DND-41 (cell line): ENCODE measurements around the gene SLK.
A peak's percentile ranks its signal among the peaks of the same experiment; 100 is the strongest.

ENCODE experiments used
- ATAC-seq: fragments of 200-7000 bp; cut with Tn5 transposase; 3 replicates; pipeline ENCODE4 v1.9.1; 2021; ENCODE audit warnings: low read depth; ENCODE audit not compliant: insufficient read depth
- DNase-seq: peaks from one replicate; pipeline ENCODE4 v3.0.0-alpha.2; 2020
- H2AFZ ChIP-seq: 2 replicates; pipeline ENCODE4 v1.6.0; 2012; ENCODE audit warnings: low read depth, low read length
- H3K27ac ChIP-seq: 2 replicates; pipeline ENCODE4 v1.5.1; 2012; ENCODE audit warnings: low read length, inconsistent platforms
- H3K27me3 ChIP-seq: fragments of 200-600 bp; sonication (generic); 2 replicates; pipeline ENCODE4 v1.6.0; 2012; ENCODE audit warnings: low read length, mild to moderate bottlenecking, inconsistent platforms; ENCODE audit not compliant: insufficient read depth, poor library complexity
- H3K36me3 ChIP-seq: 2 replicates; pipeline ENCODE4 v1.5.1; 2012; ENCODE audit warnings: low read length, inconsistent platforms; ENCODE audit not compliant: insufficient read depth
- H3K4me1 ChIP-seq: 2 replicates; pipeline ENCODE4 v1.5.1; 2012; ENCODE audit warnings: mild to moderate bottlenecking, low read length; ENCODE audit not compliant: insufficient read depth
- H3K4me2 ChIP-seq: 2 replicates; pipeline ENCODE4 v1.6.0; 2012; ENCODE audit warnings: mild to moderate bottlenecking, moderate library complexity, low read length, inconsistent platforms; ENCODE audit not compliant: insufficient read depth
- H3K4me3 ChIP-seq, 2 experiments: fragments of 200-600 bp in 1 of 2; shearing (Covaris generic) in 1 of 2; 2 replicates each; pipeline ENCODE4 v1.5.1; 2012 to 2016; ENCODE audit warnings: inconsistent platforms in 2 of 2, low read length in 2 of 2, mild to moderate bottlenecking in 2 of 2, low read depth in 1 of 2, moderate library complexity in 1 of 2
- H3K79me2 ChIP-seq: 2 replicates; pipeline ENCODE4 v1.6.0; 2012; ENCODE audit warnings: low read length, inconsistent platforms; ENCODE audit not compliant: insufficient read depth
- H3K9ac ChIP-seq: 2 replicates; pipeline ENCODE4 v1.6.0; 2012; ENCODE audit warnings: low read depth, mild to moderate bottlenecking, inconsistent platforms, low read length, moderate library complexity
- H3K9me3 ChIP-seq: 2 replicates; pipeline ENCODE4 v1.5.1; 2012; ENCODE audit warnings: low read length, moderate library complexity, mild to moderate bottlenecking, inconsistent platforms; ENCODE audit not compliant: insufficient read depth, severe bottlenecking
- H4K20me1 ChIP-seq: 2 replicates; pipeline ENCODE4 v1.6.0; 2012; ENCODE audit warnings: low read length; ENCODE audit not compliant: insufficient read depth
- CTCF ChIP-seq: IDR thresholded peaks from 2 replicates; pipeline ENCODE4 v1.5.1; 2012; ENCODE audit warnings: borderline replicate concordance, low read length, moderate library complexity, mild to moderate bottlenecking; ENCODE audit not compliant: poor library complexity, severe bottlenecking; ENCODE audit errors: extremely low read depth
- EZH2 ChIP-seq: IDR thresholded peaks from 3 replicates; pipeline ENCODE4 v1.6.1; 2012; ENCODE audit warnings: borderline replicate concordance, low read depth, mild to moderate bottlenecking, moderate library complexity, low read length, inconsistent platforms; ENCODE audit not compliant: severe bottlenecking

Gene SLK

GRCh38 chr10:103966671-103967447 lies at the start of gene SLK:
SLK (plus strand) TSS chr10:103967140; CDS start chr10:103967746, 606 bp downstream.
- H2AFZ ChIP-seq = peak within 1 kb of the TSS; percentile 93
- peak within 1 kb of the TSS; percentile 98 for H3K9ac ChIP-seq
- no peaks in the 10 kb centered on the region; the same call in 1 of the 2 replicates for H3K36me3 ChIP-seq
- H3K27me3 ChIP-seq = no peaks in the 10 kb centered on the region
- H3K4me1 ChIP-seq = peaks cover 43% of the 10 kb centered on the region
- H3K4me3 ChIP-seq = peak within 1 kb of the TSS; percentile 44 to 67
- H3K79me2 ChIP-seq = peaks cover 48% of the 10 kb centered on the region
- TF ChIP-seq EZH2 = no peak
- no peak for TF ChIP-seq CTCF
- ATAC-seq (peak; percentile 78), DNase-seq (peak; percentile 81)
- peak within 1 kb of the TSS; percentile 72 for H3K4me2 ChIP-seq
- peak within 1 kb of the TSS; percentile 72 for H3K27ac ChIP-seq
- H3K9me3 ChIP-seq = no peaks in the 10 kb centered on the region
- H4K20me1 ChIP-seq = peaks cover 20% of the 10 kb centered on the region

GRCh38 chr10:103917302-103918052 lies 49.5 kb upstream of the SLK start:
- Histone ChIP-seq H3K9me3 (peaks cover 6% of the 10 kb centered on the region), H3K4me3 (peak overlapping the region; percentile 72 to 86), H3K4me2 (peak overlapping the region; percentile 97), H3K79me2 (peaks cover 32% of the 10 kb centered on the region), H3K9ac (peak overlapping the region; percentile 91), H3K27ac (peak overlapping the region; percentile 95), H4K20me1 (no peaks in the 10 kb centered on the region), H3K4me1 (peaks cover 34% of the 10 kb centered on the region), H3K36me3 (peaks cover 15% of the 10 kb centered on the region), H3K27me3 (no peaks in the 10 kb centered on the region), H2AFZ (peak overlapping the region; percentile 97)
- DNase-seq (no peak), ATAC-seq (peak; percentile 31)
- TF ChIP-seq EZH2 = no peak
- peak; percentile 19 for TF ChIP-seq CTCF

GRCh38 chr10:103918053-103918846 lies 48.7 kb upstream of the SLK start, which contains the start of gene STN1:
STN1 (minus strand) TSS chr10:103918184; CDS start chr10:103917594, 590 bp downstream.
- DNase-seq (peak; percentile 97), ATAC-seq (peak; percentile 93)
- H3K4me3 ChIP-seq = peak within 1 kb of the TSS; percentile 72 to 86
- peak within 1 kb of the TSS; percentile 95 for H3K27ac ChIP-seq
- peaks cover 6% of the 10 kb centered on the region for H3K9me3 ChIP-seq
- peak within 1 kb of the TSS; percentile 97 for H2AFZ ChIP-seq
- TF ChIP-seq EZH2 (no peak), CTCF (peak; percentile 45)
- peaks cover 15% of the 10 kb centered on the region for H3K36me3 ChIP-seq
- H3K4me2 ChIP-seq = peak within 1 kb of the TSS; percentile 97
- H3K4me1 ChIP-seq = peaks cover 34% of the 10 kb centered on the region
- peaks cover 32% of the 10 kb centered on the region for H3K79me2 ChIP-seq
- no peaks in the 10 kb centered on the region for H3K27me3 ChIP-seq
- peak within 1 kb of the TSS; percentile 91 for H3K9ac ChIP-seq
- no peaks in the 10 kb centered on the region for H4K20me1 ChIP-seq
